Peyer's patch (tissue), 4 donors: Measurements from ENCODE around the gene CBX1. TPM values are rescaled to one million over a fixed set of nuclear protein-coding genes. Genes with fewer than 3 reads are reported as not detected.

ENCODE experiments used
- DNase-seq, 3 donors: peaks; one replicate each; pipeline ENCODE4 v3.0.0-alpha.2; 2017 to 2019
- H3K27ac ChIP-seq, 4 donors: fragments of 200-600 bp; sonication (generic); one replicate each; pipeline ENCODE4 v1.5.1; 2016 to 2019
- H3K27me3 ChIP-seq, 2 donors: fragments of 200-600 bp; sonication (generic); one replicate each; pipeline ENCODE4 v1.5.1; 2019
- H3K36me3 ChIP-seq, 3 donors: fragments of 200-600 bp; sonication (generic); one replicate each; pipeline ENCODE4 v1.5.1; 2016 to 2019
- H3K4me1 ChIP-seq, 4 donors: fragments of 200-600 bp; sonication (generic); one replicate each; pipeline ENCODE4 v1.5.1; 2016 to 2019
- H3K4me3 ChIP-seq, 4 donors: fragments of 200-600 bp; sonication (generic); 1 replicate in 3 of 4; 2 replicates in 1 of 4; pipeline ENCODE4 v1.5.1; 2016 to 2019; ENCODE audit warnings: mild to moderate bottlenecking in 1 of 4
- H3K9me3 ChIP-seq, 4 donors: fragments of 200-600 bp; sonication (generic); one replicate each; pipeline ENCODE4 v1.5.1; 2016 to 2019; ENCODE audit warnings: mild to moderate bottlenecking in 1 of 4
- POLR2A ChIP-seq, 2 donors: fragments of 450-650 bp; IDR thresholded peaks; one replicate each; pipeline ENCODE4 v1.5.1; 2017; ENCODE audit warnings: antibody characterized with exemption in 2 of 2, mild to moderate bottlenecking in 2 of 2, moderate library complexity in 2 of 2
- total RNA-seq, 4 donors: library from RNA; depleted of rRNA; stranded (reverse); fragments of >200 nt; gene quantifications; one replicate each; pipeline ENCODE4 v1.1.0, GENCODE V29; 2016
- TF ChIP-seq, protein P1 (sequence below), 6 experiments: fragments of 450-650 bp in 4 of 6; fragments of 200-600 bp in 2 of 6; sonication (generic) in 1 of 6; IDR thresholded peaks; one replicate each; pipeline ENCODE4 v1.5.1; 2017 to 2019; ENCODE audit warnings: antibody characterized with exemption in 6 of 6, mild to moderate bottlenecking in 3 of 6, moderate library complexity in 1 of 6

The CBX1 gene
- total RNA-seq, 4 donors from 2014 or later = 7.2 to 14.0 (median 8.5) TPM

DNA sequence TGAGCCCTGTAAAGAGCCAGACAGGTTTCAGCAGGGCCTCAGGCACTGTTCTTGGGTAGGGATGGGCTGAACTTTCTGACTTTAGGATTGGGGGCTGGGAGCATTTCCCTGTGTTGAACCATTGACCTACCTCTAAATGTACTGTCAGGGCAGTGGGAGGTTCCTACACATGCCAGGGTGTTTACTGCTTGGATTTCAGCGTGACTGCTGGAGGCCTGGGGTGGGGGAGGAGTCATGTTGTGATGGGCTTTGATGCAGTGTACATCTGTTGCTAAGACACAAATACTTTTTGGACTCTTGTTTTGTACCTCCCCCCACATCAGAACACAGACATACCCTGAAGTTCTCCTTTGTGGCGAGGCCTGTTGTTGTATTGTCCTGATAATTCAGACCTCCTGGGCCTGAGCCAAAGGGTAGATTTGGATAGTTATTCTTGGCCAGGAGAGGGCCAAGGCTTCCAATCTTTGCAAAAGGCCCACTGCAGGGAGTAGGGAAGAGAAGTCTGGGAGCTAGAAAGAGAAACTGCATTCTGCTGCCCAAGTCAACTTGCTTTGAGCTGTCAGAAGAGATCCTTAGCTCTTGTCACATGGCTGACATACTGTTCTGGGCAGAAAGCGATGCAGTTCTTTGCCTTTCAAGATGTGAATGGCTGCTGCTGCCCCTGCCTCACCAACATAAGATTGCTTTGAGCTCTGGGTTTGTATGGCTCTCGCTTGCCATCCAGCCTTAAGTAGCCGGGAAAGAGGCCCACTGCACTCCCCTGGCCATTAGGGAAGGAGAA, 49.4 kb downstream of the CBX1 start:
- H3K36me3 ChIP-seq = peaks cover 0 to 60% (median 0%) of the 10 kb centered on the region in 3 donors
- H3K4me1 ChIP-seq = peaks cover 3 to 68% (median 43%) of the 10 kb centered on the region in 4 donors
- H3K9me3 ChIP-seq = no peaks in the 10 kb centered on the region
- peak overlapping the region in 2 of 4 donors; percentile 80 to 85 for H3K4me3 ChIP-seq
- H3K27ac ChIP-seq = peak overlapping the region; percentile 90 to 99 (median 96)
- peak in 1 of 3 donors; percentile 65 for DNase-seq
- no peaks in the 10 kb centered on the region for H3K27me3 ChIP-seq
- no peak for TF ChIP-seq POLR2A (IDR thresholded peaks at IDR 0.05)
- TF ChIP-seq, protein P1, sequence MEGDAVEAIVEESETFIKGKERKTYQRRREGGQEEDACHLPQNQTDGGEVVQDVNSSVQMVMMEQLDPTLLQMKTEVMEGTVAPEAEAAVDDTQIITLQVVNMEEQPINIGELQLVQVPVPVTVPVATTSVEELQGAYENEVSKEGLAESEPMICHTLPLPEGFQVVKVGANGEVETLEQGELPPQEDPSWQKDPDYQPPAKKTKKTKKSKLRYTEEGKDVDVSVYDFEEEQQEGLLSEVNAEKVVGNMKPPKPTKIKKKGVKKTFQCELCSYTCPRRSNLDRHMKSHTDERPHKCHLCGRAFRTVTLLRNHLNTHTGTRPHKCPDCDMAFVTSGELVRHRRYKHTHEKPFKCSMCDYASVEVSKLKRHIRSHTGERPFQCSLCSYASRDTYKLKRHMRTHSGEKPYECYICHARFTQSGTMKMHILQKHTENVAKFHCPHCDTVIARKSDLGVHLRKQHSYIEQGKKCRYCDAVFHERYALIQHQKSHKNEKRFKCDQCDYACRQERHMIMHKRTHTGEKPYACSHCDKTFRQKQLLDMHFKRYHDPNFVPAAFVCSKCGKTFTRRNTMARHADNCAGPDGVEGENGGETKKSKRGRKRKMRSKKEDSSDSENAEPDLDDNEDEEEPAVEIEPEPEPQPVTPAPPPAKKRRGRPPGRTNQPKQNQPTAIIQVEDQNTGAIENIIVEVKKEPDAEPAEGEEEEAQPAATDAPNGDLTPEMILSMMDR (IDR thresholded peaks at IDR 0.05) = peak in 1 of 6 experiments; percentile 20

DNA sequence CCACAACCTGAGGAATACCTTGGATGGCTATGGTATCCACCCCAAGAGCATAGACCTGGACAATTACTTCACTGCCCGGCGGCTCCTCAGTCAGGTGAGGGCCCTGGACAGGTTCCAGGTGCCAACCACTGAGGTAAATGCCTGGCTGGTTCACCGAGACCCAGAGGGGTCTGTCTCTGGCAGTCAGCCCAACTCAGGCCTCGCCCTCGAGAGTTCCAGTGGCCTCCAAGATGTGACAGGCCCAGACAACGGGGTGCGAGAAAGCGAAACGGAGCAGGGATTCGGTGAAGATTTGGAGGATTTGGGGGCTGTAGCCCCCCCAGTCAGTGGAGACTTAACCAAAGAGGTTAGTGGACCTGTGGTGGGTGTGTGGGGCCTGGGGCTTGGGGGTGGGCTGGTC, 50.0 kb downstream of the CBX1 start:
- no peaks in the 10 kb centered on the region for H3K27me3 ChIP-seq
- TF ChIP-seq, protein P1 (IDR thresholded peaks at IDR 0.05) = no peak
- no peak for TF ChIP-seq POLR2A (IDR thresholded peaks at IDR 0.05)
- peaks cover 0 to 54% (median 0%) of the 10 kb centered on the region in 3 donors for H3K36me3 ChIP-seq
- peak overlapping the region in 2 of 4 donors; percentile 80 to 85 for H3K4me3 ChIP-seq
- peak overlapping the region; percentile 90 to 99 (median 96) for H3K27ac ChIP-seq
- peaks cover 3 to 74% (median 44%) of the 10 kb centered on the region in 4 donors for H3K4me1 ChIP-seq
- no peak for DNase-seq
- no peaks in the 10 kb centered on the region for H3K9me3 ChIP-seq

DNA sequence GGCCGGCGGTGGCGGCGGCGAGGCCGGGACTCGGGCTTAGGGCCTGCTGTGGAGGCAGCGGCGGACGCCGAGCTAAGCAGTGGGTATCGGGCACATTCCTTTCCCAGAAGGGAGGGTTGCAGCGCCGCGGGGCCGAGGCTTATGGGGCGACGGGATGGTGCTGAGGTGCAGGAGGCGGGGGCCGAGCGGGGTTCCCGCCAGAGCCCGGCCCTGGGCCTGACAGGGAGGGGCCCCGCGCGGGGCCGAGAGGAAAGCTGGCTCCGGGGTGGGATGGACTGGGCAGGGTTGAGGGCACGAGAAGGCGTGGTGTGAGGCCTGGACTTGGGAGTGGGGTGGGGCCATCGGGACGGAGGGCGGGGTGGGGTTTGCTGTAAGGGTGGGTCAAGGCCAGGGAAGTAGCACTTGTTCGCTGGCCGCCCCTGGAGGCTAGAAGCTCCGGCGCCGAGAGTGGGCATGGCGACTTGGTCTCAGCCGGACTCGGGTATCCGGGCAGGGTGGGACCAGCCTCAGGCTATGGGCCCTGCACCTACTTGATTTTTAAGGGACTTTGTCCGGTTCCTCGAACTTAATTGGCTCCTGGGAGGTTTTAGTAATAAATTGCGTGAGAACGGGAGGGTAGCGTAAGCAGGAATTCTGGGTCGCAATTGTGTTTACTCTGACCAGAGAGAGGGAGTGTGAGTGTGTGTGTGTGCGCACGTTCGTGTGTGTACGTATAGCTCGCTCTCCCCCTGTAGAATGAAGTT, 52.7 kb downstream of the CBX1 start:
- peaks cover 2 to 60% (median 27%) of the 10 kb centered on the region in 4 donors for H3K4me1 ChIP-seq
- H3K27me3 ChIP-seq = no peaks in the 10 kb centered on the region
- peak; percentile 75 to 96 (median 94) for DNase-seq
- peak overlapping the region; percentile 90 to 99 (median 96) for H3K27ac ChIP-seq
- peaks cover 0 to 29% (median 0%) of the 10 kb centered on the region in 3 donors for H3K36me3 ChIP-seq
- TF ChIP-seq, protein P1 (IDR thresholded peaks at IDR 0.05) = peak in 2 of 6 experiments; percentile 3 to 7
- peak; percentile 77 to 86 for TF ChIP-seq POLR2A (IDR thresholded peaks at IDR 0.05)
- peak overlapping the region; percentile 80 to 85 (median 82) for H3K4me3 ChIP-seq
- H3K9me3 ChIP-seq = no peaks in the 10 kb centered on the region

DNA sequence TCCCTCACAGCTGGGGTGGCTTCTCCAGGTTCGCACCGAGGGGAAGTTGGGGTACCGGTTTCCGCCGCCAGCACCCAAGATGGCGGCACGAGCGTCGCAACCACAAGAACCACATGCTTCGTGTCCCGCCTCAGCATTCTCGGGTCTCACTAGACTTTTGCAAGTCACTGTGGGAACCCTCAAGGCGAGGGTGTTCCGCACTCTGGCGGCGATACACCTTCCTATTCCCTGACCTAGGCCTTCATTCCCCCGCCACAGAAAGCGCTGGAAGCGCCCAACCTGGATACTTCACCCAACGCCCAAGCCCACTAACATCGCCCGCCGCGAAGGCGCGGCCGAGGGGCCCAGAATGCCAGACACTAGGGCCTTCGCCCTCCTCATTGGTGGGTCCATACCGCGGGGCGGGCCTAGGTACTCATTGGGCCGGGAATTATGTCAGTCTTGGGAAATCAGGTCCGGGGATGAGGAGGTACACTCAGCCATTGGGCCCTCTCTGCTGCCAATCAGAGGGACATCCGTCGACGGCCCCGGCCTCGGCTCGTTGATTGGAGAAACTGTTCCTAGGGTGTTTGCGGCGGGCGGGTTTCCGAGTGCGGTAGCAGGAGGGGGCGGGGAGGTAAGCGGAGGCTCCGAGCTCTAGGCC, 53.4 kb downstream of the CBX1 start, which contains the start of gene NFE2L1:
NFE2L1 (plus strand) TSS at position 619 of the 643 bp plus-strand sequence. CDS start 2,760 bp downstream, outside the sequence.
- Histone ChIP-seq H3K27ac (peak within 1 kb of the TSS; percentile 90 to 99 (median 96)), H3K27me3 (no peaks in the 10 kb centered on the region), H3K4me1 (peaks cover 0 to 53% (median 24%) of the 10 kb centered on the region in 4 donors), H3K36me3 (peaks cover 0 to 22% (median 0%) of the 10 kb centered on the region in 3 donors), H3K9me3 (no peaks in the 10 kb centered on the region), H3K4me3 (peak within 1 kb of the TSS; percentile 80 to 85 (median 82))
- DNase-seq = peak; percentile 97 to 100 (median 99)
- TF ChIP-seq, protein P1 (IDR thresholded peaks at IDR 0.05) = no peak
- peak; percentile 62 to 71 for TF ChIP-seq POLR2A (IDR thresholded peaks at IDR 0.05)
